Upper lobe of right lung (tissue), 1 donor: ENCODE data around the gene SELENOF. TPM values are rescaled to one million over a fixed set of nuclear protein-coding genes. Genes with fewer than 3 reads are reported as not detected.
"Not testable (repeated sequence)": the region's sequence is repeated elsewhere in the genome, so short reads cannot be mapped to it uniquely, and the experiment has no call there.

Experiments used
- ATAC-seq: fragments of 200-7000 bp; cut with Tn5 transposase; one replicate; pipeline ENCODE4 v1.9.1; 2020; ENCODE audit warnings: mild to moderate bottlenecking, moderate library complexity
- DNase-seq: peaks from one replicate; pipeline ENCODE4 v3.0.0-alpha.2; 2020
- H3K27ac ChIP-seq: fragments of 200-600 bp; one replicate; pipeline ENCODE4 v1.8.0; 2022
- H3K27me3 ChIP-seq: fragments of 200-600 bp; one replicate; pipeline ENCODE4 v1.8.0; 2022; ENCODE audit warnings: mild to moderate bottlenecking
- H3K36me3 ChIP-seq: fragments of 200-600 bp; one replicate; pipeline ENCODE4 v1.8.0; 2022
- H3K4me1 ChIP-seq: fragments of 200-600 bp; one replicate; pipeline ENCODE4 v1.8.0; 2022
- H3K4me3 ChIP-seq: fragments of 200-600 bp; one replicate; pipeline ENCODE4 v1.8.0; 2022; ENCODE audit warnings: mild to moderate bottlenecking
- H3K9me3 ChIP-seq: fragments of 200-600 bp; one replicate; pipeline ENCODE4 v1.8.0; 2022
- intact Hi-C: fragments of 100-400 bp; cut with DNase I; formaldehyde crosslinking; loops from one replicate; pipeline ENCODE4 v1.11.0; 2022
- total RNA-seq: library from RNA; stranded (reverse); fragmentation: NEBNext Ultra II Directional; extraction: Animal tissue kit (Norgen Biotek cat#: 25700); gene quantifications from one replicate; pipeline ENCODE4 v1.2.1, GENCODE V29; 2021
- TF ChIP-seq, protein P1 (sequence below): fragments of 200-600 bp; IDR thresholded peaks from one replicate; pipeline ENCODE4 v1.8.0; 2022; ENCODE audit warnings: antibody characterized with exemption
- donor health status: DM: no; HTN: yes; CAD: no; lungs with severe emphysema.

The SELENOF gene
- total RNA-seq, 1 donor from 2014 or later = 197 TPM

DNA sequence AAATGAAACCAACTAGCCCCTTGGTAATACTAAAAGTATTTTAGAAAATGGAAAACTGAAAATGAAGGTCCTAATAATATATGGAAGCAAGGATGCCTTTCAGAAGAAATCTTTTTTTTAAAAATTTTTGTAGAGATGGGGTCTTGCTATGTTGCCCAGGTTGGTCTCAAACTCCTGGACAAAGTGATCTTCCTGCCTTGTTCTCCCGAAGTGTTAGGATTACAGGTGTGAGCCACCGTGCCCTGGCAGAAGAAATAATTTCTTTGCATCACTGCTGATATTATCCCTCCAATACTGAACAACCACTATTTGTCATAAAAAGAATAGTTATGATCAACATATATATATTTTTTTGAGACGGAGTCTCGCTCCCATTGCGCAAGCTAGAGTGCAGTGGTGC is 25.6 kb downstream of the SELENOF start:
- intact Hi-C loops = no loop called here
- Histone ChIP-seq H3K4me3 (no peak overlapping the region), H3K9me3 (no peaks in the 10 kb centered on the region), H3K4me1 (no peaks in the 10 kb centered on the region), H3K27me3 (no peaks in the 10 kb centered on the region), H3K27ac (no peak overlapping the region), H3K36me3 (peaks cover 7% of the 10 kb centered on the region)
- no peak for ATAC-seq
- no peak for DNase-seq
- TF ChIP-seq, protein P1, sequence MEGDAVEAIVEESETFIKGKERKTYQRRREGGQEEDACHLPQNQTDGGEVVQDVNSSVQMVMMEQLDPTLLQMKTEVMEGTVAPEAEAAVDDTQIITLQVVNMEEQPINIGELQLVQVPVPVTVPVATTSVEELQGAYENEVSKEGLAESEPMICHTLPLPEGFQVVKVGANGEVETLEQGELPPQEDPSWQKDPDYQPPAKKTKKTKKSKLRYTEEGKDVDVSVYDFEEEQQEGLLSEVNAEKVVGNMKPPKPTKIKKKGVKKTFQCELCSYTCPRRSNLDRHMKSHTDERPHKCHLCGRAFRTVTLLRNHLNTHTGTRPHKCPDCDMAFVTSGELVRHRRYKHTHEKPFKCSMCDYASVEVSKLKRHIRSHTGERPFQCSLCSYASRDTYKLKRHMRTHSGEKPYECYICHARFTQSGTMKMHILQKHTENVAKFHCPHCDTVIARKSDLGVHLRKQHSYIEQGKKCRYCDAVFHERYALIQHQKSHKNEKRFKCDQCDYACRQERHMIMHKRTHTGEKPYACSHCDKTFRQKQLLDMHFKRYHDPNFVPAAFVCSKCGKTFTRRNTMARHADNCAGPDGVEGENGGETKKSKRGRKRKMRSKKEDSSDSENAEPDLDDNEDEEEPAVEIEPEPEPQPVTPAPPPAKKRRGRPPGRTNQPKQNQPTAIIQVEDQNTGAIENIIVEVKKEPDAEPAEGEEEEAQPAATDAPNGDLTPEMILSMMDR = no peak

DNA sequence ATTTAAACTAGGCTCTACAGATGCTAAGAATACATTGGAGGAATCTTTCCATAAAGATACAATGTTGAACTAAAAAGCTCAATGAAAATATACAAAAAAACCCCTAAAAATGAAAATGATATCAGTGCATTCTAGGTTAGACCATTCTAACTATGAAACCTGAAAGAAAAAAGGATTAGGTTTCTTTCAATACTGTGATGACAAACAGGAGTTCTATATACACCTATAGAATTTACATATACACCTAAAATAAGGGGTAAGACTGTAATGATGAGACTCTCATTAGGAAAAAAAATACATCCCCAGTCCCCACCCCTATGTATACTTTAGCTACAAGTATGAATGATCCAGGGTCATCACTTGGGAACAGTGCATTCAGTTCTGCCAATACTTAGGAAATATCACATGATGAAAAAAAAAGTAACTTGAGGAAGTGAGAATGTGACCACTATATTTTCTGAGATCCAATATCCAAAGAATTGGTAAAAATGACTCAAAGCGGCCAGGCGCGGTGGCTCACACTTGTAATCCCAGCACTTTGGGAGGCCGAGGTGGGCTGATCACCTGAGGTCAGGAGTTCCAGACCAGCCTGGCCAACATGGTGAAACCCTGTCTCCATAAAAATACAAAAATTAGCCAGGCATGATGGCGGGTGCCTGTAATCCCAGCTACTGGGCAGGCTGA is 26.3 kb downstream of the SELENOF start:
- TF ChIP-seq, protein P1 = no peak
- ATAC-seq = no peak
- intact Hi-C loops = no loop called here
- H3K27me3 ChIP-seq = no peaks in the 10 kb centered on the region
- H3K27ac ChIP-seq = no peak overlapping the region
- peaks cover 7% of the 10 kb centered on the region for H3K36me3 ChIP-seq
- no peaks in the 10 kb centered on the region for H3K9me3 ChIP-seq
- no peak overlapping the region for H3K4me3 ChIP-seq
- no peaks in the 10 kb centered on the region for H3K4me1 ChIP-seq
- no peak for DNase-seq

DNA sequence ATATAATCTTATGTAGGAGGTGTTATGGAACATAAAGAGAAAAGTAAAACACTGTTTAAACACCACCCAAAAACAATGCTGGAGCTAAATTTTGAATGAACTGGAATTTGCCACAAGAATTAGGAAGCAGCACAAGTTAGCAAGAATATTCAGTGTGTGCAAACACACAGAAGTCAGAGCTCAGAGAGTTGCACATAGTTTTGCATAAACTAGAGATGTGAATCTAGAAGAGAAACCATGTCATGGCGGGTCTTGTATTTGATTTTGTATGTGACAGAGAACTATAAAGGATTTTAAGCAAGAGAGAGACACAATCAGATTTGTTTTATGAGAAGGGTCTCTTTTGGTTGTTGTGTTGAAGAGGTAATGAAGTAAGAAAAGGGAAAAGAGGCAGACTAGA is 38.2 kb downstream of the SELENOF start:
- intact Hi-C loops = no loop called here
- H3K27ac ChIP-seq = no peak overlapping the region
- no peaks in the 10 kb centered on the region for H3K9me3 ChIP-seq
- ATAC-seq (no peak), DNase-seq (no peak)
- no peak overlapping the region for H3K4me3 ChIP-seq
- H3K36me3 ChIP-seq = peaks cover 18% of the 10 kb centered on the region
- TF ChIP-seq, protein P1 = no peak
- no peaks in the 10 kb centered on the region for H3K4me1 ChIP-seq
- no peaks in the 10 kb centered on the region for H3K27me3 ChIP-seq

DNA sequence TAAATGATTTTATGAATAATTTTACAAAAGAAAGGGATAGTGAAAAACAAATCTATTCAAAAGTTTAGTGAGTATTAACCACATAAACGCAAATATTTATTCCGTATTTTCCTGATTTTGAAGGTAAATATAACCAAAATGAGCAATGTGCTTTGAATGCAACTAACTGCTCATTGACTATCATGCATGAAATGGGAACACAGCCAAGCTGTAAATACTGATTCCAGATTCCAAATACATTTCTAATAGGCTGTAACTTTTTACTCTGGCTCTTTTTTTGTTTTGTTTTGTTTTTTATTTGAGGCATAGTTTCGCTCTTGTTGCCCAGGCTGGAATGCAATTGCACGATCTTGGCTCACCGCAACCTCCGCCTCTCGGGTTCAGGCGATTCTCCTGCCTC is 41.8 kb downstream of the SELENOF start:
- H3K27me3 ChIP-seq = no peaks in the 10 kb centered on the region
- no peaks in the 10 kb centered on the region for H3K9me3 ChIP-seq
- no peaks in the 10 kb centered on the region for H3K36me3 ChIP-seq
- no peak overlapping the region for H3K4me3 ChIP-seq
- DNase-seq = no peak
- TF ChIP-seq, protein P1 = no peak
- intact Hi-C loops = no loop called here
- H3K4me1 ChIP-seq = no peaks in the 10 kb centered on the region
- H3K27ac ChIP-seq = no peak overlapping the region
- no peak for ATAC-seq

DNA sequence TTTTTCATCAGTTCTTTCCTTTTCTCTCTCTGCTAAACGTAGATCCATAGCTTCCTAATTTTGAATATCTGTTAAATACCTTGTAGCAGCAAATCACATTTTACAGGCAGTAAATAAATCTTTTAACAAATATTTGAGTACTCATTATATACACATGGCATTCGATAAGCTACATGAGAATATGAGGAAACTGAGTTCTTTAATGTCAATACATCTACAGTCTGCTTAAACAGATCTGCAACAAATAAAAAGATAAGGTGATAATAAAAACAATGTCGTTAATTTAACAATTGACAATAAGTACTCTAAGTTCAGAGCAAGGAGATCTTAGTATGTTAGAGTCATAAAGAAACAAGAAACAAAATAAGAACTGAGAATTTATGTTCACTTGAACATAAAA is 42.9 kb downstream of the SELENOF start:
- DNase-seq (no peak), ATAC-seq (no peak)
- Histone ChIP-seq H3K27ac (no peak overlapping the region), H3K4me1 (no peaks in the 10 kb centered on the region), H3K4me3 (no peak overlapping the region), H3K9me3 (no peaks in the 10 kb centered on the region), H3K36me3 (no peaks in the 10 kb centered on the region), H3K27me3 (no peaks in the 10 kb centered on the region)
- intact Hi-C loops = no loop called here
- TF ChIP-seq, protein P1 = no peak

DNA sequence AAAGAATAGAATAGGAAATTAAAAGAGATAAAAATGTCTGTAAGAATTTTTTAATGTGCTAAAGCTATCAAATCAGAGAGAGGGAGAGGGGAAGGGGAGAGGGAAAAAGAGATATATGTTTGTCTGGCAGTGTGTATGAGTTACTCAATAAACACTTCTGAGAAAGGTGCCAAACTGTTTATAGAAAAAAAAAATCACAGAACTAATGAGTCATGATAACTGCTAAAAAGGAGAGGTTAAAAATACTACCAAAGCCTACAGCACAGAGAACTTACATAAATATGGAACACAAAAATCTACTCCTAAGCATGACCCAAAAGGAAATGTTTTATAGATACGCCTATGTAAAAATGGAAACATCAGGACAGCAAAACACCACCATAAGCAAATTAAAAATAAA is 45.4 kb downstream of the SELENOF start:
- Histone ChIP-seq H3K4me3 (no peak overlapping the region), H3K36me3 (no peaks in the 10 kb centered on the region), H3K27ac (no peak overlapping the region), H3K9me3 (no peaks in the 10 kb centered on the region), H3K4me1 (no peaks in the 10 kb centered on the region), H3K27me3 (no peaks in the 10 kb centered on the region)
- DNase-seq (no peak), ATAC-seq (no peak)
- intact Hi-C loops = no loop called here
- TF ChIP-seq, protein P1 = no peak

DNA sequence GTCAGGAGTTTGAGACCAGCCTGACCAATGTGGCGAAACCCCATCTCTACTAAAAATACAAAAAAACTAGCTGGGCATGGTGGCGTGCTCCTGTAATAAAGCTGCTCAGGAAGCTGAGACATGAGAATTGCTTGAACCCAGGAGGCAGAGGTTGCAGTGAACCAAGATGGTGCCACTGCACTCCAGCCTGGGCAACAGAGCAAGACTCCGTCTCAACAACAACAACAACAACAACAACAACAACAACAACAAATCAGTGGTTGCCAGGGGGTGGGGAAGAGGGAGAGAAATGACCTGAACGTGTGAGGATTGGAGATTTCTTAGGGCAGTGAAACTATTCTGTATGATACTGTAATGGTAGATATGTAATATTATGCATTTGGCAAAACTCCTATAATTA is 46.6 kb downstream of the SELENOF start:
- H3K9me3 ChIP-seq, H3K4me1 ChIP-seq, DNase-seq, H3K4me3 ChIP-seq, ATAC-seq, H3K36me3 ChIP-seq, H3K27me3 ChIP-seq, intact Hi-C loops, H3K27ac ChIP-seq: not testable (repeated sequence)
